Loucy (cell line): ENCODE results near the gene RBM19.

Source experiments
- CTCF ChIP-seq: fragments of 200-600 bp; sonication (generic); conservative IDR thresholded peaks from 2 replicates; pipeline ENCODE4 v1.5.1; 2014; ENCODE audit warnings: mild to moderate bottlenecking, antibody characterized with exemption, low read length
- EZH2phosphoT487 ChIP-seq: fragments of 200-600 bp; IDR thresholded peaks from 2 replicates; pipeline ENCODE4 v1.6.1; 2018; ENCODE audit warnings: antibody characterized with exemption, mild to moderate bottlenecking, moderate library complexity, borderline replicate concordance

- TF ChIP-seq CTCF (no peak), EZH2phosphoT487 (no peak)
Observed at GRCh38 chr12:113870035-113870434, 96.1 kb downstream of the RBM19 start.
